Large intestine (tissue), 3 donors: ENCODE results near the gene DCUN1D3. TPM values are rescaled to one million over a fixed set of nuclear protein-coding genes. Genes with fewer than 3 reads are reported as not detected.
A peak's percentile ranks its signal among the peaks of the same experiment; 100 is the strongest.

ENCODE experiments used
- DNase-seq, 2 donors: peaks; one replicate each; pipeline versions ENCODE4 v3.0.0 to v3.0.0-alpha.2; 2013
- H3K27ac ChIP-seq: one replicate; pipeline ENCODE4 v1.5.1; 2013; ENCODE audit warnings: low read length
- H3K27me3 ChIP-seq: 2 replicates; pipeline ENCODE4 v1.6.1; 2013; ENCODE audit warnings: low read length; ENCODE audit not compliant: control insufficient read depth, insufficient read depth
- H3K36me3 ChIP-seq: 2 replicates; pipeline ENCODE4 v1.6.1; 2013; ENCODE audit warnings: low read length; ENCODE audit not compliant: control insufficient read depth, insufficient read depth
- H3K4me1 ChIP-seq: one replicate; pipeline ENCODE4 v1.6.1; 2013; ENCODE audit warnings: low read length; ENCODE audit not compliant: control insufficient read depth, insufficient read depth
- H3K4me3 ChIP-seq: one replicate; pipeline ENCODE4 v1.5.1; 2013; ENCODE audit warnings: low read length
- H3K9me3 ChIP-seq: one replicate; pipeline ENCODE4 v1.6.1; 2013; ENCODE audit warnings: mild to moderate bottlenecking, low read depth, low read length, moderate library complexity; ENCODE audit not compliant: control insufficient read depth
- WGBS: methylation state at CpG from one replicate; pipeline ENCODE4 v1.1.5; 2013; ENCODE audit warnings: low lambda C conversion rate; ENCODE audit not compliant: insufficient coverage; 5-methylcytosine and 5-hydroxymethylcytosine counted together
- polyA plus RNA-seq: library from polyadenylated mRNA; unstranded; fragments of 120-200 nt; gene quantifications from one replicate; pipeline ENCODE4 v1.2.1, GENCODE V29; 2013

Gene DCUN1D3
- polyA plus RNA-seq, 1 donor = 18.3 TPM

DNA sequence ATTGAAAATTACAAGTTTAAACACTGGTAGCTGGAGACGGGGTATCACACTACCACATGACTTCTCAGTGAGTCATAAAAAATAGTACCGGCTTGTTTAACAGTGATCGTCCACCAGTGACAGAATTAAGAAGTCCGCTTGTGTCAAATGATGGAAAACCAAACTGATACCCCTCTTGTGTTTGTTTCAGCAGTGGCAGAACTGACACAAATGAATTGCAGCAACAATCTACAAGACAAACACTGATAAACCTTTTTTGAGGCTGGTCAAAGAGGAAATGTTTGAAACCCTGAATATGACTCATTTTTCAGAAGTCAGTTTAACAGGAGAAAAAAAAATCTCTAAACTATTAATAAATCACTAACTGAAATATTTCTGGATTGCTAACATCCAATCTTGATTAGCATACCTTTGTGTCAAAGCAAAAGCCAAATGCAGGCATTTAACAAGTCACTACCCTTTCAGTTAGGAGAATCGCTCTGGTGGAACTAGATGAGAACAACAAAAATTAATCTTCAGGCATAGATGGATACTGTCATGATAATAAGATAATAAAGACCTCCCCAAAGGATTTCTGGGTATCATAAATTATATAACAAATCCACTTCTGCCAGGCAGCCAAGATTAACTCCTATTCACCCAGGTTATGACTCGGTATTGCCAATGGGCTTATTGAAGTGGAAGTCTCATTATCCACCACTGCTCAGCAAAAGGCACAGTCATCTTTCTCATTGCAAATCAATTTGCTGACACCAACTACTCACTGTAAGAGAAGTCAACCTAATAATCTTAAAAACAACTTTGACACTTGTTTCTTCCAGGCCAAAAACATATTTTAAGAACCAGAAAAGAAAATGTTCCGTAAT is 20.8 kb downstream of the DCUN1D3 start:
- peak in 1 of 2 donors; percentile 78 for DNase-seq
- Histone ChIP-seq H3K27ac (peak overlapping the region; percentile 64), H3K27me3 (no peaks in the 10 kb centered on the region), H3K36me3 (no peaks in the 10 kb centered on the region), H3K4me1 (peaks cover 49% of the 10 kb centered on the region), H3K9me3 (no peaks in the 10 kb centered on the region), H3K4me3 (no peak overlapping the region)
- 52% methylated on average over 2 of the region's 7 CpGs for WGBS

DNA sequence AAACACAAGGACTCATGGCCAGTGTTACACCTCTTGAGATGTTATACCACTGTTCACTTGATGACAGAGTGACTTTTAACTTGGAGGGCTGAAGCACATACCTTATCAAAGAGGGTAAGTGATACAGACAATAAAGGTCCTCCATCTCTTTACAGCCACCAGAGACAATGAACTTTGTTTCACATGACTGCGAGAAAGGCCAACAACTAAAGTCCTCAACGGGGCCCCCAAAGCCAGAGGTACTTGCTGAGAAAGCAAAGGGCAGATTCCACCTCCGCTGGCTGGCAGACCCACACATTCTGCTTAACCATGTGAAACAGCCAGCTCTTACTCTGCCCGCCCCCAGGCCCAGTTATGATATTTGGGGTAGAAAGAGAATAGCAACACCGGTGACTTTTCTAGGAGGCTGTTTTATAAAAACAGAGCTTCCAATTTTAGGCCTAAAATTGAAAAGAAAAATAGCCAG is 21.4 kb downstream of the DCUN1D3 start:
- H3K4me3 ChIP-seq = no peak overlapping the region
- peaks cover 51% of the 10 kb centered on the region for H3K4me1 ChIP-seq
- no CpG with 5 or more reads among the region's 5 CpGs for WGBS
- DNase-seq = peak; percentile 89 to 95
- no peaks in the 10 kb centered on the region for H3K9me3 ChIP-seq
- H3K27ac ChIP-seq = peak overlapping the region; percentile 64
- H3K36me3 ChIP-seq = no peaks in the 10 kb centered on the region
- no peaks in the 10 kb centered on the region for H3K27me3 ChIP-seq

DNA sequence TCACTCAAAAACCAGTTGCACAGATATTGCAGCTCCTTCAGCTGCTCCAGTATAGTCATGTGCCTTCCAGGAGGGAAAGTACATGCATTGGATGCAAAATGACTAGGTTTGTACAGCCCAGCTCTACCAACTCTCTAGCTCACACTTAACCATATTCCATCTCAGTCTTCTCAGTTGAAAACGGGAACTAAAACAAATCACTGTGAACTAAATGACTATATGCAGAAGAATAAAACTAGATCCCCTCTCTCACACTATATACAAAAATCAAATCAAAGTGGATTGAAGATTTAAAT is 24.9 kb downstream of the DCUN1D3 start:
- Histone ChIP-seq H3K4me3 (no peak overlapping the region), H3K4me1 (peaks cover 59% of the 10 kb centered on the region), H3K27me3 (no peaks in the 10 kb centered on the region), H3K9me3 (no peaks in the 10 kb centered on the region), H3K27ac (peak overlapping the region; percentile 43), H3K36me3 (no peaks in the 10 kb centered on the region)
- peak in 1 of 2 donors; percentile 38 for DNase-seq
- no CpG with 5 or more reads among the region's 1 CpG for WGBS

DNA sequence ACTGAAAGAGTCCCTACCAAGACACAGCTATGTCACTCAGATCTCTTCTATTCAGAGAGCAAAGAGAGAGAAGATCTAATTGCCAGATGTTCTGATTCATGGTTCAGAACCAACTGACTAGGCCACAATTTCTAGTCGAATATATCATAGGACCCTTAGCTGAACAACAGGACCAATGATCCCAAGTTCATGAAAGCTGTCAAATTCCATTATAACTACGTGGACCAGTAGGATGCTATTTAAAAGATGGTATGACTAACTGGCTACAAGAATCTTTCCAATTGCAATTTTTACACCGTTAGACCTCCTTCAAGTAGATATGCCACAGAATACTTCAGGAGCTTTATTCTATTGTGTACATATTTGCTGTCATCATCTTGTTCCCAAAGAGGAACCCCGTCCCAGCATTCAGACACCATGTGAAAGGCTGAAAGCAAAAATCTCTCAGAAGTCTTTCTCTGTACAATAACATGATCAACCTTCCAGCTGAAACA is 26.0 kb downstream of the DCUN1D3 start:
- WGBS = 80% methylated on average over 1 of the region's 4 CpGs
- Histone ChIP-seq H3K4me3 (no peak overlapping the region), H3K27ac (peak overlapping the region; percentile 43), H3K9me3 (no peaks in the 10 kb centered on the region), H3K4me1 (peaks cover 58% of the 10 kb centered on the region), H3K27me3 (no peaks in the 10 kb centered on the region), H3K36me3 (no peaks in the 10 kb centered on the region)
- no peak for DNase-seq

DNA sequence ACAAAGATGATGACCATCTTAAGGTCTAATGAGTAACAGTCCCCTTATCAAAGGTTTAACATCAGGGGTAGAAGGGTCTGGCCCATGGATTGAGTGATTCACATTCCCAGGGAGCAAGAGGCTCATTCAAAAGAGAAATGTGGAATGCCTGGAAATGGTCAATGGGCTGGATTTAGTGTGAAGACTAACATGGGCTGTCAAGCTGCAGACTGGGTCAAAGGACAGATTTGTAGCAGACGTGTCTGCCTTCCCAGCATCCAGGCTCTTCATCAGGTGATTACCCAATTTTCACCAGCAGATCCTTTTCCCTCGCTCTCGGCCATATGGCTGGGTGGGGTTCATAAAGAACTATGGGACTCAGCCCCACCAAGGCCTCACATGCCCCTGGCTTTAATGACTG is 26.8 kb downstream of the DCUN1D3 start:
- no peaks in the 10 kb centered on the region for H3K9me3 ChIP-seq
- no CpG with 5 or more reads among the region's 3 CpGs for WGBS
- peaks cover 3% of the 10 kb centered on the region for H3K36me3 ChIP-seq
- peaks cover 56% of the 10 kb centered on the region for H3K4me1 ChIP-seq
- H3K27me3 ChIP-seq = no peaks in the 10 kb centered on the region
- H3K27ac ChIP-seq = peak overlapping the region; percentile 43
- DNase-seq = peak; percentile 19 to 42
- H3K4me3 ChIP-seq = no peak overlapping the region

DNA sequence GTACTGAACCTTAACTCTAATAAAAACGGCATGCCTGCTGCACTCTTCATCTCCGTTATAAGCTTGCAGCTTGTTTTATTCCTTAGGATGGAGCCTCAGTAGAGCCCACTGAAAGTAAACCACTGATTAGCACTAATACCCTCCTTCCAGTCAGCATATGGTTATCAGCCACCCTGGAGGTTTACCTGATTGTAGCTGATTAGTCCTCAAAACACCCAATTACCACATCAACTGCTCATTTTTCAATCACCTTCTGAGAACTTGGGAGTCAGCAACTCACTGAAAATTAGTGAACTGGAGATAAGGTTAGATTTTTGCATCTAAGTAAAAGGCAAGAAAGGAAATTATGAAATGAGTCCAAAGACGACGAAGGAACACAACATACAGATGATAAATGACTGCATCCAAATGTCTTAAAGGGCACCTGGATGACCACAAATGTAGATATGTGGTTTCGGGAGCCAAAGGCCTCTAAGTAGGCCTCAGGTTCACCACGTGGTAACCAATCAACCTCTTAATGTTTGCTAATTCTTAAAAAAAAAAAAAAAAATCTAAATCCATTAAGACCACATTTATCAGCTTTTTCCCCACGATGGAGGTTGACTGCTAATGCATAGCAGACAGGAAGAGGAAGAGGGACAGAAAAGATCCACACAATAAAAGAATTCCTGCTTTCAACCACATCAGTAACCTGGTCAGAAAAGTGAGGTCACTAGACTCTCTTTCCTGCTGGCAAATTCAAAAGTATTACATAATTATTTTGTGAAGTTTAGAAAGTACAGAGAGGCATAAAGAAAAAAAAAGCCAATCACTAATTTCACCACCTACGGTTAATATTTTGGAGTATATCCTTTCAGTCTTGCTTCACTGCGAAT is 28.0 kb downstream of the DCUN1D3 start:
- H3K27me3 ChIP-seq = no peaks in the 10 kb centered on the region
- 83% methylated on average over 3 of the region's 9 CpGs for WGBS
- no peak overlapping the region for H3K4me3 ChIP-seq
- H3K36me3 ChIP-seq = peaks cover 3% of the 10 kb centered on the region
- H3K4me1 ChIP-seq = peaks cover 44% of the 10 kb centered on the region
- DNase-seq = no peak
- no peaks in the 10 kb centered on the region for H3K9me3 ChIP-seq
- peak overlapping the region; percentile 43 for H3K27ac ChIP-seq

DNA sequence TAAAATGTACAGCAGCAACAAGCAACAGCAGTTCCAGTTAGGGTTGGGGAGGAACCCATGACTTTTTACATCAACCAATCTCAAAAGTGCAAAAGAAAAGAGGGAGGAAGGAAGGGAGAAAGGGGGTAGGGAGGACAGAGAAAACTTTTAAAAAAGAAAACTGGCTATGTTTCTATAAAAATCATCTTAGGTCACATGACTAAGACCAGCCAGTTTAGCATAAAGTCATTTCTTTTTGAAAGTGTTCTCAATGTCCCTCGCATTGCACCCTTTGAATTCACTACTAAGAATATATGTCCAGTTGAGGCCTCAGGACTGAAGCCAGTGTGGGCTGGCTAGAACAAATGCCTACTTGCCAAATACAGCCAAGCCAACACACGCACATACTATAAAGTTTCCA is 28.9 kb downstream of the DCUN1D3 start:
- Histone ChIP-seq H3K36me3 (peaks cover 3% of the 10 kb centered on the region), H3K27me3 (no peaks in the 10 kb centered on the region), H3K27ac (no peak overlapping the region), H3K9me3 (no peaks in the 10 kb centered on the region), H3K4me3 (no peak overlapping the region), H3K4me1 (peaks cover 41% of the 10 kb centered on the region)
- no peak for DNase-seq
- no CpG with 5 or more reads among the region's 2 CpGs for WGBS

DNA sequence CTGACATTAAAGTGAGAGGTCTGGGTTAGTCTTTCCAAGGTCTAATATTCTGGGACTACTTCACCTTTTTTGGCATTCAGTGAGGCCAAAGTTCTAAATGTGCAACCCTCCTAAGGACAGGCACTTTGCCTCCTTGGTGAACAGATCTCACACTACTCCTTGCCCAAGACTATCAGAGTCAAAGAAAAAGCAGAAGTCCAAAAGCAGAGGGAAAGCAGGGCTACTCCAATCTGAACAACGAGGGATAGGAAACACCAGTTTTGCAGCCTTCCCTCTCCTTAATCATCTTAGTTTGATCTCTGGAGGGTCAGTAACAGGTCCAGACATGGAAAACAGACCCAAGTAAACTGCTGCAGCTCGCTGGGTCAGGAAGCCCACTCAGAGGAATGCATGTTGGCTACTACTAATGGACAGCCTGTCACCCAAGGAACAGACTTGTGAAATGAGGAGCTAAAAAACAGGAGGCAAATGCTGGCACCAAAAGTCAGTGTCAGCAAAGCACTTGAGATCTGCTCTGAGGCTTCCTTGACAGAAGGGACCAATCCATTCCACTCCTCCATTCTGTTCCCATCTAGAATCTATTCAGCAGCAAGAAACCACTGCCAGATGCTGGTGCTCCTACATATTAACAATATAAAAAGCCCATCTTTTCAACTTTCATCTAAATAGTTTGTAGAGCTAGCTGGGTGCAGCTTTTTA is 29.9 kb downstream of the DCUN1D3 start:
- Histone ChIP-seq H3K27ac (no peak overlapping the region), H3K4me3 (no peak overlapping the region), H3K4me1 (peaks cover 40% of the 10 kb centered on the region), H3K27me3 (no peaks in the 10 kb centered on the region), H3K36me3 (peaks cover 3% of the 10 kb centered on the region), H3K9me3 (no peaks in the 10 kb centered on the region)
- DNase-seq = no peak
- no CpG with 5 or more reads among the region's 2 CpGs for WGBS

DNA sequence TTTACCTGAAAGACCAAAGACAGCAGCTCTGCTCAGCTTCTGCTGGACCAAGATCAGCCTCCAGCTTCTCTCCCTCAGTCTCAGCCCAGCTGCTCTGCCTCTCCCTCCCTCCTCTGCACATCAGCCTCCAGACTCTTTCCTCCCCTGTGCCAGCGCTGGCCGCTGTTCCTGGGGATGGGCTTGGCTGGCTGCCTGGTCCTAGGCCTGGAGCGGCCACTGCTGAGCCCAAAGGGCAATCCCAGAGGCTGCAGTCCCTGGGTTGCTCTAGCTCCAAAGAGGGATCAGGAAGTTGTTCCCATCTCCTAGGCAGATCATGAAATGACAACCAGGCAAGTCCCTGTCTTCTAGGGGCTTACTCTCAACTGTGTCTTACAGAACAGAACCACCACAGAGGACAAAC is 31.3 kb downstream of the DCUN1D3 start:
- Histone ChIP-seq H3K27me3 (no peaks in the 10 kb centered on the region), H3K36me3 (peaks cover 3% of the 10 kb centered on the region), H3K9me3 (no peaks in the 10 kb centered on the region), H3K27ac (no peak overlapping the region), H3K4me1 (peaks cover 33% of the 10 kb centered on the region), H3K4me3 (no peak overlapping the region)
- no CpG with 5 or more reads among the region's 3 CpGs for WGBS
- DNase-seq = no peak

DNA sequence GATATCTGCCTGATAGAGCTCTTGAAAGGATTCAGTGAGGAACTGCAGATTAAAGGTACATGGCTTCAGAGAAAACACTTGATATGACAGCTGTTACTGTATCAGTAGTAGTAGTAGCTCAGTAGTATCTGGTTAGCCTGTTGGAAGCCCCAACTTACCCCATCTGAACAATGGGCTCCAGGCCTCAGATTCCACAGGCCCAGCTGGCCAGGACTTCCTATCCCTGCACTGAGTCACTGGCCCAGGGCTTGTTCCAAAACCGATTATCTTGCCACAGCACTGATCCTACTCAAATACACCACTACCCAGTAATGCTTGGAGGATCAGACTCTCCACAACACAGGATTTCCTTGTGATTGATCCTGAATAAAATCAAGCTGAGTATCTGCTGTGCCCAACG is 32.6 kb downstream of the DCUN1D3 start:
- peaks cover 22% of the 10 kb centered on the region for H3K4me1 ChIP-seq
- H3K4me3 ChIP-seq = no peak overlapping the region
- H3K27ac ChIP-seq = no peak overlapping the region
- DNase-seq = no peak
- no peaks in the 10 kb centered on the region for H3K27me3 ChIP-seq
- peaks cover 6% of the 10 kb centered on the region for H3K36me3 ChIP-seq
- no peaks in the 10 kb centered on the region for H3K9me3 ChIP-seq
- WGBS = no CpG with 5 or more reads among the region's 2 CpGs
